Measurements from ENCODE around the gene ZNF83. TPM values are rescaled to one million over a fixed set of nuclear protein-coding genes. Genes with fewer than 3 reads are reported as not detected.

Gene ZNF83
- polyA plus RNA-seq, 1 of the 3 experiments (the other 2 are of a cell fraction) = 30.1 TPM

DNA sequence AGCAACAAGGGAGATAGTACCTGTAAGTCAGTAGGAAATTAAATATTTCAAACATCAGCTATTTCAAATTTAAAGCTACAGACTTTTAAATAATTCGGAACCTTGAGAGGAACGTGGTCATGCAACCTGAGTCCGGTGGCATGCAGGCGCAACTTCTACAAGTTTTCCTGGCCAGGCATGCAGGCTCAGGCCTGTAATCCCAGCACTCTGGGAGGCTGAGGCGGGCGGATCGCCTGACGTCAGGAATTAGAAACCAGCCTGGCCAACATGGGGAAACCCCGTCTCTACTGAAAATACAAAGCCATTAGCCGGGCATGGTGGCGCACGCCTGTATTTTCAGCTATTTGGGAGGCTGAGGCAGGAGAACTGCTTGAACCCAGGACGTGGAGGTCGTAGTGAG, 70.2 kb downstream of the ZNF83 start (continued):
- TF ChIP-seq TEAD4 (IDR thresholded peaks at IDR 0.05; ENCODE audit: borderline replicate concordance, insufficient read depth) (no peak), MXI1 (IDR thresholded peaks at IDR 0.05; ENCODE audit: low read depth, low read length) (no peak), TCF12 (IDR thresholded peaks at IDR 0.05) (no peak), NRF1 (IDR thresholded peaks at IDR 0.05; ENCODE audit: low read depth, low read length) (no peak), EZH2phosphoT487 (IDR thresholded peaks at IDR 0.05; ENCODE audit: borderline replicate concordance, low read depth) (no peak), CHD2 (IDR thresholded peaks at IDR 0.05; ENCODE audit: low read length, partially characterized antibody) (no peak), TAF1 (IDR thresholded peaks at IDR 0.05; ENCODE audit: borderline replicate concordance, low read depth, low read length) (no peak), GABPA (IDR thresholded peaks at IDR 0.05; ENCODE audit: low read depth) (no peak), FOXJ3 (CRISPR knock-in tag; IDR thresholded peaks at IDR 0.05) (no peak)
- TF ChIP-seq, protein P1, sequence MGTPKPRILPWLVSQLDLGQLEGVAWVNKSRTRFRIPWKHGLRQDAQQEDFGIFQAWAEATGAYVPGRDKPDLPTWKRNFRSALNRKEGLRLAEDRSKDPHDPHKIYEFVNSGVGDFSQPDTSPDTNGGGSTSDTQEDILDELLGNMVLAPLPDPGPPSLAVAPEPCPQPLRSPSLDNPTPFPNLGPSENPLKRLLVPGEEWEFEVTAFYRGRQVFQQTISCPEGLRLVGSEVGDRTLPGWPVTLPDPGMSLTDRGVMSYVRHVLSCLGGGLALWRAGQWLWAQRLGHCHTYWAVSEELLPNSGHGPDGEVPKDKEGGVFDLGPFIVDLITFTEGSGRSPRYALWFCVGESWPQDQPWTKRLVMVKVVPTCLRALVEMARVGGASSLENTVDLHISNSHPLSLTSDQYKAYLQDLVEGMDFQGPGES (IDR thresholded peaks at IDR 0.05; ENCODE audit: low read depth, low read length) = no peak

DNA sequence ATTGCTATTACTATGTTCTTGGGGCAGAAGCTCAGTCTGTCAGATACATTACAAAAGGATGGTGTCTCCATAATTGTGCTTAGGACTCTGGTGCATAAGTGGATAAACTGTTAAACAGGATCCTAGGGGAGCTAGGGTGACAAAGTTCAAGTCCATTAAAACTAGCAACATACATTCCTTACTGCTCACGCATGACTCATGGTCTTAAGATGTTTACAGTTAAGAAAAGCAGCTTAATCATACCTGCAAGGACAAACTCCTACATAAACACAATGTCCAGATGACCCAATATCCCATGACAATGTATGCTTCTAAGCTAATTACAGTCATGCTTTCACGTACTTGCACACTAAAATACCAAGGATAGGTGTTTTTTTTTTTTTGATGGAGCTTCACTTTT, 71.6 kb downstream of the ZNF83 start:
- peaks cover 0 to 25% of the 10 kb centered on the region in 2 experiments for H3K36me3 ChIP-seq (replicated peaks in 1 of 2; ENCODE audit: control insufficient read depth in 1 of 2, insufficient read depth in 2 of 2, low read length in 1 of 2)
- ChIA-PET POLR2A (no interaction called here), CTCF (interaction anchor here (1.4 kb wide), 1 partner anchor 113 kb away, joined by 3 read pairs; the partner anchor contains the start of gene ZNF578)
- H4K20me1 ChIP-seq (ENCODE audit: insufficient read depth) = no peaks in the 10 kb centered on the region
- no peaks in the 10 kb centered on the region for H3K9me3 ChIP-seq
- no peak overlapping the region for H3K4me3 ChIP-seq (ENCODE audit: low read depth in 2 of 2, low read length in 1 of 2)
- H3K4me1 ChIP-seq (ENCODE audit: control insufficient read depth in 1 of 2, insufficient read depth in 2 of 2, low read depth in 1 of 2, low read length in 1 of 2) = peaks cover 0 to 3% of the 10 kb centered on the region in 2 experiments; a peak in 1 of 4 replicates
- H3K27ac ChIP-seq (ENCODE audit: low read depth in 2 of 2, low read length in 1 of 2) = no peak overlapping the region
- TF ChIP-seq TCF12 (IDR thresholded peaks at IDR 0.05) (no peak), EZH2phosphoT487 (IDR thresholded peaks at IDR 0.05; ENCODE audit: borderline replicate concordance, low read depth) (no peak)
- 73% methylated on average over 2 of the region's 2 CpGs for WGBS (ENCODE audit: low lambda C conversion rate)
- no peaks in the 10 kb centered on the region for H3K27me3 ChIP-seq (ENCODE audit: insufficient read depth)
- no peaks in the 10 kb centered on the region for H3K9me2 ChIP-seq
- peaks cover 10% of the 10 kb centered on the region for H3F3A ChIP-seq (replicated peaks; ENCODE audit: insufficient read depth)
- H3K9ac ChIP-seq = no peak overlapping the region
- no peak overlapping the region for H3K4me2 ChIP-seq
- DNase-seq = no peak
- peaks cover 14% of the 10 kb centered on the region for H3K79me2 ChIP-seq (ENCODE audit: insufficient read depth)
- no peak overlapping the region for H2AFZ ChIP-seq (ENCODE audit: low read depth)

DNA sequence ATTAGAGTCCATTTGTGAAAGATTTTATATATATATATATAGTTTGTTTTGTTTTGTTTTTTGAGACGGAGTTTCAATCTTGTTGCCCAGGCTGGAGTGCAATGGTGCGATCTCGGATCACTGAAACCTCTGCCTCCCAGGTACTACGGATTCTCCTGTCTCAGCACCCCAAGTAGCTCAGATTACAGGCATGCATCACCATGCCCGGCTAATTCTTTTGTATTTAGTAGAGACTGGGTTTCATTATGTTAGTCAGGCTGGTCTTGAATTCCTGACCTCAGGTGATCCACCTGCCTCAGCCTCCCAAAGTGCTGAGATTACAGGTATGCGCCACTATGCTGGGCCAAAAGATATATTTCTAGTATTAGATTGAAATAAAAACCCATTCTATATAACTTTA, 72.0 kb downstream of the ZNF83 start:
- Histone ChIP-seq H3K4me1 (ENCODE audit: control insufficient read depth in 1 of 2, insufficient read depth in 2 of 2, low read depth in 1 of 2, low read length in 1 of 2) (peaks cover 0 to 3% of the 10 kb centered on the region in 2 experiments; a peak in 1 of 4 replicates), H3K4me3 (ENCODE audit: low read depth in 2 of 2, low read length in 1 of 2) (no peak overlapping the region), H3K79me2 (ENCODE audit: insufficient read depth) (peaks cover 9% of the 10 kb centered on the region), H3K9me2 (no peaks in the 10 kb centered on the region), H4K20me1 (ENCODE audit: insufficient read depth) (no peaks in the 10 kb centered on the region), H3K9ac (no peak overlapping the region), H2AFZ (ENCODE audit: low read depth) (no peak overlapping the region), H3F3A (replicated peaks; ENCODE audit: insufficient read depth) (peaks cover 10% of the 10 kb centered on the region), H3K27ac (ENCODE audit: low read depth in 2 of 2, low read length in 1 of 2) (no peak overlapping the region), H3K36me3 (replicated peaks in 1 of 2; ENCODE audit: control insufficient read depth in 1 of 2, insufficient read depth in 2 of 2, low read length in 1 of 2) (peaks cover 0 to 27% of the 10 kb centered on the region in 2 experiments), H3K27me3 (ENCODE audit: insufficient read depth) (no peaks in the 10 kb centered on the region), H3K4me2 (no peak overlapping the region), H3K9me3 (no peaks in the 10 kb centered on the region)
- ChIA-PET CTCF (interaction anchor here (0.6 to 1.4 kb wide), 2 partner anchors 39 to 112 kb away, joined by 3 read pairs; partner anchors contain the start of gene ZNF578), POLR2A (no interaction called here)
- TF ChIP-seq GABPA (IDR thresholded peaks at IDR 0.05; ENCODE audit: low read depth) = no peak
- no peak for TF ChIP-seq NFIC (IDR thresholded peaks at IDR 0.05; ENCODE audit: borderline replicate concordance)
- TF ChIP-seq MXI1 (IDR thresholded peaks at IDR 0.05; ENCODE audit: low read depth, low read length) = no peak
- TF ChIP-seq FOSL2 (IDR thresholded peaks at IDR 0.05; ENCODE audit: borderline replicate concordance, low read depth) = no peak
- TF ChIP-seq JUND (IDR thresholded peaks at IDR 0.05) = no peak
- no peak for TF ChIP-seq CHD2 (IDR thresholded peaks at IDR 0.05; ENCODE audit: low read length, partially characterized antibody)
- no peak for TF ChIP-seq RAD21 (IDR thresholded peaks at IDR 0.05; ENCODE audit: low read length)
- TF ChIP-seq SMC3 (IDR thresholded peaks at IDR 0.05; ENCODE audit: low read depth, low read length) = no peak
- no peak for DNase-seq
- WGBS (ENCODE audit: low lambda C conversion rate) = 75% methylated on average over 6 of the region's 6 CpGs

Small RNA genes lying within 50 kb of the gene (small RNA-seq; reads per million reads assigned to genes)
- 0 reads per million in 7 experiments for gene RPL39P34

Other genes with a start within 250 kb of the ZNF83 start
- 14.0 and 26.5 TPM in 2 replicates for gene ZNF528, start 240.5 kb downstream of the ZNF83 start, polyA plus RNA-seq (2012; rRNA removed)
- not detected in 2 replicates for gene ZNF534, start 209.2 kb downstream of the ZNF83 start, polyA plus RNA-seq (2012; rRNA removed)
- gene ZNF578, start 184.8 kb downstream of the ZNF83 start, polyA plus RNA-seq (2012; rRNA removed) = 2.5 and 3.3 TPM in 2 replicates
- gene ZNF808, start 110.7 kb downstream of the ZNF83 start, polyA plus RNA-seq (2012; rRNA removed) = 3.3 and 4.4 TPM in 2 replicates
- gene ZNF701, start 68.1 kb downstream of the ZNF83 start, polyA plus RNA-seq (2012; rRNA removed) = 3.8 and 7.4 TPM in 2 replicates
- 2.6 and 3.3 TPM in 2 replicates for gene ZNF611, start 96.7 kb upstream of the ZNF83 start, polyA plus RNA-seq (2012; rRNA removed)
- gene ZNF600, start 148.4 kb upstream of the ZNF83 start, polyA plus RNA-seq (2012; rRNA removed) = 9.9 and 12.3 TPM in 2 replicates
- 4.8 and 6.5 TPM in 2 replicates for gene ZNF28, start 183.3 kb upstream of the ZNF83 start, polyA plus RNA-seq (2012; rRNA removed)
- 7.8 and 11.2 TPM in 2 replicates for gene ZNF468, start 219.3 kb upstream of the ZNF83 start, polyA plus RNA-seq (2012; rRNA removed)

All from SK-N-SH (cell line).